Measurements from ENCODE around the gene ALX3. TPM values are rescaled to one million over a fixed set of nuclear protein-coding genes. Genes with fewer than 3 reads are reported as not detected.

Gene ALX3
- total and polyA plus RNA-seq, 10 of the 15 experiments (the other 5 are each of a cell fraction or from before 2014, with no cell fraction given), result not detected

DNA sequence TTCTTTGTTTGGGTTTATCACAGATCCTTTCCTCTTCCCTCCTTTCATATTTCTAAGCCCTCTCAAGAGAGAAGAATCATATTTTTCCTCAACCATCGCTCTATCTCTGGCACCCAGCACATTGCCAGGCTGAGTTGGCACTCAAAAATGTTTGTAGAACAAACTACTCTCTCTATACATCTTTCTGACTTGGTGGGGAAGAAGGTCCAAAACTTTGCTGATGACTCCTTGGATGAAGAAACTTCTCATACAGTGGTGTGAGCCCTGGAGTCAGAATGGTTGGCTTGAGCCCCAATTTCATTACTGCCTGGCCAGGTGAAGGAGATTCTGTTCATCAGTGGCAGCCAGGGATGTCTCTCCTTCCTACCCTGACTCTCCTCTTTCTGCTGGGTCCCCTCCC lies 11.9 kb downstream of the ALX3 start (continued):
- TF ChIP-seq, protein P1, sequence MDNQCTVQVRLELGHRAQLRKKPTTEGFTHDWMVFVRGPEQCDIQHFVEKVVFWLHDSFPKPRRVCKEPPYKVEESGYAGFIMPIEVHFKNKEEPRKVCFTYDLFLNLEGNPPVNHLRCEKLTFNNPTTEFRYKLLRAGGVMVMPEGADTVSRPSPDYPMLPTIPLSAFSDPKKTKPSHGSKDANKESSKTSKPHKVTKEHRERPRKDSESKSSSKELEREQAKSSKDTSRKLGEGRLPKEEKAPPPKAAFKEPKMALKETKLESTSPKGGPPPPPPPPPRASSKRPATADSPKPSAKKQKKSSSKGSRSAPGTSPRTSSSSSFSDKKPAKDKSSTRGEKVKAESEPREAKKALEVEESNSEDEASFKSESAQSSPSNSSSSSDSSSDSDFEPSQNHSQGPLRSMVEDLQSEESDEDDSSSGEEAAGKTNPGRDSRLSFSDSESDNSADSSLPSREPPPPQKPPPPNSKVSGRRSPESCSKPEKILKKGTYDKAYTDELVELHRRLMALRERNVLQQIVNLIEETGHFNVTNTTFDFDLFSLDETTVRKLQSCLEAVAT (IDR thresholded peaks at IDR 0.05), result no peak
- TF ChIP-seq FOXM1 (IDR thresholded peaks at IDR 0.05; ENCODE audit: low read depth, low read length) (no peak), POU2F2 (IDR thresholded peaks at IDR 0.05; ENCODE audit: borderline replicate concordance, low read depth, low read length) (no peak), HCFC1 (IDR thresholded peaks at IDR 0.05; ENCODE audit: low read length) (no peak), MYC (IDR thresholded peaks at IDR 0.05; ENCODE audit: insufficient read depth, insufficient read length, insufficient replicate concordance, low read length, severe bottlenecking) (no peak), PAX5 (IDR thresholded peaks at IDR 0.05; ENCODE audit: borderline replicate concordance, low read depth, low read length) (no peak), SREBF2 (IDR thresholded peaks at IDR 0.05; ENCODE audit: low read length) (no peak)
- TF ChIP-seq, protein P2, sequence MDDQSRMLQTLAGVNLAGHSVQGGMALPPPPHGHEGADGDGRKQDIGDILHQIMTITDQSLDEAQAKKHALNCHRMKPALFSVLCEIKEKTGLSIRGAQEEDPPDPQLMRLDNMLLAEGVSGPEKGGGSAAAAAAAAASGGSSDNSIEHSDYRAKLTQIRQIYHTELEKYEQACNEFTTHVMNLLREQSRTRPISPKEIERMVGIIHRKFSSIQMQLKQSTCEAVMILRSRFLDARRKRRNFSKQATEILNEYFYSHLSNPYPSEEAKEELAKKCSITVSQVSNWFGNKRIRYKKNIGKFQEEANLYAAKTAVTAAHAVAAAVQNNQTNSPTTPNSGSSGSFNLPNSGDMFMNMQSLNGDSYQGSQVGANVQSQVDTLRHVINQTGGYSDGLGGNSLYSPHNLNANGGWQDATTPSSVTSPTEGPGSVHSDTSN (IDR thresholded peaks at IDR 0.05; ENCODE audit: insufficient replicate concordance, low read depth, low read length), result no peak

DNA sequence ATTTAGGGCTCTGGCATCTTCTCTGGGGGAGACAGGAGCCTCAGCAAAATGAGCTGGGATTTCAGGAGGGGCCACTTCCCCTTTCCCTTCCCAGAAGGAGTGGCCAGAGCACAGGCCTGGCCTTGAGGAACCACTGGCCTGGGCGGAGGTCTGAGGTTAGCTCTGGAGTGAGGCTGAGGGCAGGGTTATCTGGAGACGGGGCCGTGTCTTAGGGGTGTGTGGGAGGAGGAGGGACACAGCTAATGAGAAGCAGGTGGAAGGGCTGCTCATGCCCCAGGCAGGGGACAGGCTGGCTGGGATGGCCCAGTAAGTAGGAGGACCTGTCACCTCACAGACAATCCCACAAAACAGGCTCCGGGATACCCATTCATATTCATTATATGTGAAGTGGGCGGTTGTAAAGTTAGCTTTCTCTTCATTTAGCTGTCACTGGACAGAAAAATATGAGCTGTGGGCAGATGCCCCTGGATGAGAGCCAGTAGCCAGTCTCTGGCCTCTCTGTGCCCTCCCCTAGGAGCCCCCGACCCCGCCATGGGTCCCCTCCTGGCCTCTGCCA lies 12.4 kb downstream of the ALX3 start:
- POLR2A ChIA-PET, result no interaction called here
- TF ChIP-seq, protein P3, sequence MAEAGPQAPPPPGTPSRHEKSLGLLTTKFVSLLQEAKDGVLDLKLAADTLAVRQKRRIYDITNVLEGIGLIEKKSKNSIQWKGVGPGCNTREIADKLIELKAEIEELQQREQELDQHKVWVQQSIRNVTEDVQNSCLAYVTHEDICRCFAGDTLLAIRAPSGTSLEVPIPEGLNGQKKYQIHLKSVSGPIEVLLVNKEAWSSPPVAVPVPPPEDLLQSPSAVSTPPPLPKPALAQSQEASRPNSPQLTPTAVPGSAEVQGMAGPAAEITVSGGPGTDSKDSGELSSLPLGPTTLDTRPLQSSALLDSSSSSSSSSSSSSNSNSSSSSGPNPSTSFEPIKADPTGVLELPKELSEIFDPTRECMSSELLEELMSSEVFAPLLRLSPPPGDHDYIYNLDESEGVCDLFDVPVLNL (IDR thresholded peaks at IDR 0.05; ENCODE audit: low read depth, low read length), result no peak
- no peak for TF ChIP-seq SUZ12 (IDR thresholded peaks at IDR 0.05; ENCODE audit: unreplicated experiment)
- TF ChIP-seq EGR1 (IDR thresholded peaks at IDR 0.05; ENCODE audit: borderline replicate concordance in 1 of 2, low read depth in 2 of 2, low read length in 2 of 2), result no peak
- TF ChIP-seq HDGF (IDR thresholded peaks at IDR 0.05), result no peak
- TF ChIP-seq SMARCA5 (IDR thresholded peaks at IDR 0.05), result no peak
- no peak for TF ChIP-seq HDAC6 (IDR thresholded peaks at IDR 0.05; ENCODE audit: unreplicated experiment)
- TF ChIP-seq ZNF384 (IDR thresholded peaks at IDR 0.05; ENCODE audit: borderline replicate concordance, low read depth, low read length), result no peak
- TF ChIP-seq YBX1 (IDR thresholded peaks at IDR 0.05), result no peak
- TF ChIP-seq IRF4 (IDR thresholded peaks at IDR 0.05; ENCODE audit: low read depth, low read length), result no peak
- TF ChIP-seq, protein P4, sequence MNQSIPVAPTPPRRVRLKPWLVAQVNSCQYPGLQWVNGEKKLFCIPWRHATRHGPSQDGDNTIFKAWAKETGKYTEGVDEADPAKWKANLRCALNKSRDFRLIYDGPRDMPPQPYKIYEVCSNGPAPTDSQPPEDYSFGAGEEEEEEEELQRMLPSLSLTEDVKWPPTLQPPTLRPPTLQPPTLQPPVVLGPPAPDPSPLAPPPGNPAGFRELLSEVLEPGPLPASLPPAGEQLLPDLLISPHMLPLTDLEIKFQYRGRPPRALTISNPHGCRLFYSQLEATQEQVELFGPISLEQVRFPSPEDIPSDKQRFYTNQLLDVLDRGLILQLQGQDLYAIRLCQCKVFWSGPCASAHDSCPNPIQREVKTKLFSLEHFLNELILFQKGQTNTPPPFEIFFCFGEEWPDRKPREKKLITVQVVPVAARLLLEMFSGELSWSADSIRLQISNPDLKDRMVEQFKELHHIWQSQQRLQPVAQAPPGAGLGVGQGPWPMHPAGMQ (IDR thresholded peaks at IDR 0.05; ENCODE audit: borderline replicate concordance), result no peak

More for the DNA sequence above, 12.4 kb downstream of the ALX3 start:
- 95% methylated on average over 6 of the region's 7 CpGs for WGBS (ENCODE audit: insufficient coverage, insufficient replicate concordance, low lambda C conversion rate, missing lambda C conversion rate)
- SMC1A ChIA-PET (ENCODE audit: uncharacterized antibody, unreplicated experiment), result interaction anchor here (1.1 kb wide), 1 partner anchor 17 kb away, joined by 3 read pairs; no protein-coding TSS in a partner anchor
- BruUV-seq (replicated peaks), result no TSS peak
- no peaks in the 10 kb centered on the region for H3K9me3 ChIP-seq (replicated peaks; ENCODE audit: control insufficient read depth, insufficient read depth, low read length)
- H3K36me3 ChIP-seq (ENCODE audit: control insufficient read depth in 2 of 2, insufficient read depth in 2 of 2, low read length in 1 of 2), result peaks cover 7 to 25% of the 10 kb centered on the region in 2 experiments
- no peaks in the 10 kb centered on the region for H3K4me1 ChIP-seq (ENCODE audit: control insufficient read depth, insufficient read depth, low read length)
- H4K20me1 ChIP-seq (ENCODE audit: control insufficient read depth, insufficient read depth), result no peaks in the 10 kb centered on the region
- FAIRE-seq, result no peak
- H3K27ac ChIP-seq (ENCODE audit: control insufficient read depth, insufficient read depth), result no peak overlapping the region
- H3K4me2 ChIP-seq (ENCODE audit: control insufficient read depth, insufficient read depth), result no peak overlapping the region
- in situ Hi-C loops (cut with MboI) (no loop called here), intact Hi-C loops (cut with micrococcal nuclease; ENCODE audit: unreplicated experiment) (no loop called here)
- no peak for ATAC-seq
- CTCF ChIA-PET, result interaction anchor here (1.6 to 6.9 kb wide), 3 partner anchors 19 to 46 kb away, joined by 3 to 57 read pairs (median 36); no protein-coding TSS in a partner anchor
- no peak overlapping the region for H2AFZ ChIP-seq (ENCODE audit: control insufficient read depth, low read depth, low read length)
- H3K27me3 ChIP-seq (replicated peaks in 1 of 2; ENCODE audit: control insufficient read depth in 2 of 2, insufficient read depth in 2 of 2, low read length in 1 of 2), result no peaks in the 10 kb centered on the region
- RAD21 ChIA-PET (ENCODE audit: unreplicated experiment), result no interaction called here
- no peak overlapping the region for H3K9ac ChIP-seq (ENCODE audit: control insufficient read depth, insufficient read depth, low read length)
- H3K4me3 ChIP-seq, result no peak overlapping the region
- no peaks in the 10 kb centered on the region for H3K79me2 ChIP-seq (ENCODE audit: control insufficient read depth, insufficient read depth, low read length)
- no peak for DNase-seq (ENCODE audit: low read depth, low spot score)

Measured in GM12878 (cell line).